ENCODE data around the gene ADRM1. TPM values are rescaled to one million over a fixed set of nuclear protein-coding genes. Genes with fewer than 3 reads are reported as not detected.

ADRM1 gene
- total RNA-seq, 4 donors from 2014 or later: 89.9 to 140 (median 117) TPM

GRCh38 chr20:62337558-62338293, 34.9 kb downstream of the ADRM1 start:
- Histone ChIP-seq H3K4me3 (replicated peaks in 1 of 3) (no peak overlapping the region), H3K36me3 (peaks cover 48 to 53% of the 10 kb centered on the region in 2 donors), H3K4me1 (no peaks in the 10 kb centered on the region), H3K27me3 (no peaks in the 10 kb centered on the region), H3K9me3 (no peaks in the 10 kb centered on the region), H3K27ac (no peak overlapping the region)
- WGBS, 2 donors: 90 to 98% methylated on average over 10 to 19 of the region's 34 CpGs
- no peak for TF ChIP-seq CTCF (IDR thresholded peaks at IDR 0.05)
- no peak for TF ChIP-seq POLR2A (IDR thresholded peaks at IDR 0.05)
- no peak for DNase-seq
- intact Hi-C loops (cut with DNase I): no loop called here

- no peak for DNase-seq
- Histone ChIP-seq H3K27me3 (no peaks in the 10 kb centered on the region), H3K4me3 (replicated peaks in 1 of 3) (no peak overlapping the region), H3K27ac (no peak overlapping the region), H3K36me3 (peaks cover 44 to 47% of the 10 kb centered on the region in 2 donors), H3K4me1 (no peaks in the 10 kb centered on the region), H3K9me3 (no peaks in the 10 kb centered on the region)
- intact Hi-C loops (cut with DNase I): no loop called here
- TF ChIP-seq POLR2A (IDR thresholded peaks at IDR 0.05) (no peak), CTCF (IDR thresholded peaks at IDR 0.05) (no peak)
- 96 to 97% methylated on average over 5 to 16 of the region's 16 CpGs for WGBS, 2 donors
Observed at GRCh38 chr20:62338294-62338620, 35.5 kb downstream of the ADRM1 start.

- H3K27ac ChIP-seq: no peak overlapping the region
- intact Hi-C loops (cut with DNase I): no loop called here
- no peak for DNase-seq
- H3K9me3 ChIP-seq: no peaks in the 10 kb centered on the region
- no peaks in the 10 kb centered on the region for H3K4me1 ChIP-seq
- H3K36me3 ChIP-seq: peaks cover 33 to 35% of the 10 kb centered on the region in 2 donors
- no peak for TF ChIP-seq CTCF (IDR thresholded peaks at IDR 0.05)
- no peak for TF ChIP-seq POLR2A (IDR thresholded peaks at IDR 0.05)
- no peak overlapping the region for H3K4me3 ChIP-seq (replicated peaks in 1 of 3)
- no peaks in the 10 kb centered on the region for H3K27me3 ChIP-seq
- 73 to 78% methylated on average over 13 to 14 of the region's 14 CpGs for WGBS, 2 donors
Observed at GRCh38 chr20:62339647-62340062, 36.9 kb downstream of the ADRM1 start.

- H3K36me3 ChIP-seq: peaks cover 11 to 27% of the 10 kb centered on the region in 2 donors
Observed at GRCh38 chr20:62342910-62343309, 40.1 kb downstream of the ADRM1 start.

More at GRCh38 chr20:62342910-62343309, 40.1 kb downstream of the ADRM1 start:
- intact Hi-C loops (cut with DNase I): no loop called here
- no peak for DNase-seq
- no peak for TF ChIP-seq CTCF (IDR thresholded peaks at IDR 0.05)
- no peak for TF ChIP-seq POLR2A (IDR thresholded peaks at IDR 0.05)
- Histone ChIP-seq H3K4me3 (replicated peaks in 1 of 3) (no peak overlapping the region), H3K9me3 (no peaks in the 10 kb centered on the region), H3K4me1 (no peaks in the 10 kb centered on the region), H3K27ac (peak overlapping the region in 1 of 3 donors; percentile 44), H3K27me3 (no peaks in the 10 kb centered on the region)
- WGBS, 2 donors: 90 to 91% methylated on average over 10 of the region's 10 CpGs
